H4 (cell line): ENCODE measurements around the gene GPR42. TPM values are rescaled to one million over a fixed set of nuclear protein-coding genes. Genes with fewer than 3 reads are reported as not detected.
A peak's percentile ranks its signal among the peaks of the same experiment; 100 is the strongest.
"Not testable (repeated sequence)": the region's sequence is repeated elsewhere in the genome, so short reads cannot be mapped to it uniquely, and the experiment has no call there.

Source experiments
- DNase-seq: peaks from one replicate; pipeline ENCODE4 v3.0.0-alpha.2; 2015; ENCODE audit warnings: low spot score
- total RNA-seq: library from RNA; depleted of rRNA; stranded (reverse); fragments of >200 nt; shearing (Covaris generic); gene quantifications from 2 replicates; pipeline ENCODE4 v1.2.3, GENCODE V29; 2014

Gene GPR42
- total RNA-seq, 1 experiment from 2014 or later = 0.21 TPM

DNA sequence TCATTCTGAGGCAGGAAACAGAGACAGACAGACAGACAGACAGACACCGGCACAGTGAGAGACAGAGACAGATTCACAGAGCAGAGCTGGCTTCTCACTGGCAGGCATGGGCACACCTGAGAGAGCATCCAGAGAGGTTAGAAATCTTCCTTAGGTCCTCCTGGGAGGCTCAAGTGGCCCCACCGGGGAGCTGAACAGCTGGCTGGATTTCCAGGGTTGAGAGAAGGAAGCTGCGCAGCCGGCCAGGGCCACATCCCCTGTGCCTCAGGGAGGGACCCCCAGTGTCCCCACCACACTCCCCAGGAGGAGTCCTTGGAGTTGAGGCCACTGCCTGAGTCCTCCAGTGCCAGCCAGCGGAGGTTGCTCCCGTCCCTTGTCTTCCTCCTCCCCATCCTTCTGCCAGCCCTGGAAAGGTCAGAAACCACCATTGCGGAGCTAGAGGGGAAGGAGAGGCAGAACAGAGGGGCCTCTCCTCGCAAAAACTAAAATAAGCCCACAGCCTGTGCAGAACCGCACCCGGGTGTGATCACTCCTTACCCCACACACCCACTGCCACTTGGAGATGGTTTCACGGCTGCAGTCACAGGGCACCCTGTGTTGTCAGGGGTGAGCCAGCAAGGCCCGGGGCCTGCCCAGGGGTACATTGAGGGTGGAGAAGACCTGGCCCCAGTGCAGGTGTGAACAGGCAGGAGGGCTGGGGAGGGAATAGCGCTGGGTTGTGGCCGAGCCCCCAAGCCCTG, 8.4 kb upstream of the GPR42 start:
- DNase-seq = no peak

DNA sequence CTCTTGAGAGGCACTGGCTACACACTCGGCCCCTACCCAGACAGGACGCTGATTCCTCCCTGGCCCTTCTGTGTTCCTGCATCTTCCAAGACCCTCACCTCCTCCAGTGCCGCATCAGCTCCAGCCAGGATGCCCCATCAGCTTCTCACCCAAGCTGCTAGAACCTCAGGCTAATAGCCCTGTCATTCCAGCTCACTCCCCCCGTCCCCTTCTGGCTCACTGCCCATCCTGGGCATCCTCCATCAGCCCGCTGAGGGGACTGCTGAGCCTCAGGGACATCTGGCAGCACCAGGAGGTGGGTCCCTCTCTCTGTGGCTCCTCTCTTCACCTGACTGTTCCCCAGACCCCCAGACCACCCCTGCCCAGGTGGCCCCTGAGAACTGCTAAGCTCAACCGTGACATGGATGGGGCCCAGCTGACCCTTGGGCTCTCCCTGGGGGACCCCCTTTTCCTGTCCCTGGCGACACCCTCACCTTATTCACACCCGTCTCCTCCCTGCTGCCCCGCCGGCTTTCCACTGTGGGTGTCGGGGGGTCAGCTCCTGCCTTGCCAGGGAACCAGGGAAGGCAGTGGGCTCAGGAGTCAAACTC, 7.8 kb upstream of the GPR42 start:
- DNase-seq = no peak

DNA sequence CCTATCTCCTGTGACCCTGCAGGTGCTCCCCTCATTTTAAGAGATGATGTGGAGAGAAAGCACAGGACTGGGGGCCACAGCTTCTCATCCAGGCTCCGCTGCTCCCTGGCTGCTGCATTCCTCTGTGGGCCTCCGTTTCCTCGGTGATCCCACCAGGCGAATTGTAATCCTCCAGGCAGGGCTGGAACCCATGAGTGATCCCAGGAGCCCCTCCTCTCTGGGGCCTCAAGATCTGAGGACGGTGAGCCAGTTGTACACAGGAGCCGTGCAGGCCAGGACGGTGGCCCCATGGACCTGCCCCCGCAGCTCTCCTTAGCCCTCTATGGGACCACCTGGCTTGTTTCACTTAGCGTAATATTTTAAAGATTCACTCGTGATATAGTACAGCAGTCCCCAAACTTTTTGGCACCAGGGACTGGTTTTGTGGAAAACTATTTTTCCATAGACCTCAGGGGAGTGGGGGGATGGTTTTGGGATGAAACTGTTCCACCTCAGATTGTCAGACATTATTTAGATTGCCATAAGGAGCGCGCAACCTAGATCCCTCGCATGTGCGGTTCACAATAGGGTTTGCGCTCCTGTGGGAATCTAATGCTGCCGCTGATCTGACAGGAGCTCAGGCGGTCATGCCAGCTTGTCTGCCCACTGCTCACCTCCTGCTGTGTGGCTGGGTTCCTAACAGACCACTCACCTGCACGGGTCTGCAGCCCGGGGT, 7.0 kb upstream of the GPR42 start:
- DNase-seq = no peak

GRCh38 chr19:35365303-35365702, 5.6 kb upstream of the GPR42 start:
- DNase-seq = no peak

- DNase-seq = no peak
Measured at GRCh38 chr19:35368378-35368777, 2.5 kb upstream of the GPR42 start.

DNA sequence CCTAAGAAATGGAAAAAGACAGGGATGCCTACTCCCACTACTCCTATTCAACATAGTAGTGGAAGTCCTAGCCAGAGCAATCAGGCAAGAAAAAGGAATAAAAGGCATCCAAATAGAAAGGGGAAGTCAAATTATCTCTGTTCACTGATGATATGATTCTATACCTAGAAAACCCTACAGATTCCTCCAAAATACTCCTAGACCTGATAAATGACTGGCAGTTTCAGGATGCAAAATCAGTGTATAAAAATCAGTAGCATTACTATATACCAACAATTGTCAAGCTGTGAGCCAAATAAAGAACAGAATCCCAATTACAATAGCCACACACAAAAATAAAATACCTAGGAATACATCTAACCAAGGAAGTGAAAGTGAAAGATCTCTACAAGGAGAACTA, 1.3 kb upstream of the GPR42 start:
- DNase-seq = no peak

- peak; percentile 5 for DNase-seq
Measured at GRCh38 chr19:35373492-35373891, 2.6 kb downstream of the GPR42 start.

- DNase-seq = not testable (repeated sequence)
Measured at GRCh38 chr19:35374031-35374430, 3.2 kb downstream of the GPR42 start.

DNA sequence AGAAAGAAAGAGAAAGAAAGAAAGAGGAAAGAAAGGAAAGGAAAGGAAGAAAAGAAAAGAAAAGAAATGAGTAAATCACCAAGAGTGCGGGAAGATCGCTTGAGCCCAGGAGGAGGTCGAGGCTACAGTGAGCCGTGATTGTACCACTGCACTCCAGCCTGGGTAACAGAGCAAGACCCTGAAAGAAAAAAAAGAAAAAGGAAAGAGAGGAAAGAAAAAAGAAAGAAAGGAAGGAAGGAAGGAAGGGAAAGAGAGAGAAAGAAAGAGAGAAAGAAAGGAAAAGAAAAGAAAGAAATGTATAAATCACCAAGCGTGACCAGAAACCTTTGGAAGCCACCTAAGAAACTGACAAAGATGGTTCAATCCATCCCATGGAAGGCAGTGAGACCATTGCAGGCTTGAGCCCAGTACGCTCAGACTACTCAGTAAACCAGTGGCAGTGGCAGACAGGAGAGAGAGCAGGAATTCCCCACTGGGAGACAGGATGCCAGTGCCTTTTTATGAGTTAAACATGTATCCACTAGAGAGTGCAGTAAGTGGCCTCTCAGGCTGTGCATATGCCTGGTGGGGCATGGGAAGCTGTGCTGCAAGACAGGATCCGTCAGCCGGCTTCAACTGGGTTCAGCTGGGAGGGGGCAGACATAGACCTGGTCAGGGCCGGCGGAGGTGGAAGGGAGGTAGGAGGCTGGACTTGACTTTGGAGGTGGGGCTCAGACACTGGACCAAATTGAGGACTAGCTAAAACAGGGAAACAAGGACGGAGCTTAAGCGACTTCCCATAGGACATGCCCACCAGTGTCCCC, 4.8 kb downstream of the GPR42 start:
- DNase-seq = peak; percentile 16

GRCh38 chr19:35377656-35378055, 6.8 kb downstream of the GPR42 start:
- DNase-seq = peak; percentile 2

DNA sequence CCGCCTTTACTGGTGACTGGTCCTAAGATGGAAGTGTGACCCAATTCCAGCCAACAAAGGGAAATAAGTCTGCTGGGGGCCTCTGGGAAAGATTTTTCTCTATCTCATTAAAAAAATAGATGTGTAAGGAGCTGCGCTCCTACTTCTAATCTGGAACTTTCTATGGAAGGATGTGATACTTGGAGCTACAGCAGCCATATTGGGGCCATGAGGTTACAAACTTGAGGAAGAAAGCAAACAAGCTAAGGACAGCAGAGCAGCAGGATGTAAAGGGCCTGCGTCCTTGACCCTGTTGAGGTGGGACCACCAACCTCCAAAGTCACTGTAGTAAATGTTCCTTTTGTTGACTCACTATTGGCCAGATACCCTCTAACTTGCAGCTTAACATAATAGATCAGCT, 7.5 kb downstream of the GPR42 start:
- DNase-seq = no peak

GRCh38 chr19:35379545-35379944, 8.7 kb downstream of the GPR42 start:
- not testable (repeated sequence) for DNase-seq

GRCh38 chr19:35379992-35380391, 9.1 kb downstream of the GPR42 start:
- DNase-seq = no peak

GRCh38 chr19:35380450-35381124, 9.7 kb downstream of the GPR42 start:
- peak; percentile 3 for DNase-seq

GRCh38 chr19:35381318-35381717, 10.4 kb downstream of the GPR42 start:
- no peak for DNase-seq

DNA sequence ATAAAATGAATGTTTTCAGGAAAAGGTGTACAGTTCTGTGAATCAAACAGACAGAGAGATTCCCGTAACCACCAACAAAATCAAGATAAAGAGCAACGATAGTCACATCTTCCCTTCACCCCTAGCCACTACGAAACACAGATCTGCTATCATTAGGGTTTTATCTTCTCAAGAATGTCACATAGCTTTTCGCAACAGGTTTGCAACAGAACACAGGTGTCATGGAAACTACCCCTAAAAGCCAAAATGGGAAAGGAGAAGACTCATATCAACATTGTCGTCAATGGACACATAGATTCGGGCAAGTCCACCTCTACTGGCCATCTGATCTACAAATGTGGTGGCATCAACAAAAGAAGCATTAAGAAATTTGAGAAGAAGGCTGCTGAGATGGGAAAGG, 11.1 kb downstream of the GPR42 start:
- no peak for DNase-seq

DNA sequence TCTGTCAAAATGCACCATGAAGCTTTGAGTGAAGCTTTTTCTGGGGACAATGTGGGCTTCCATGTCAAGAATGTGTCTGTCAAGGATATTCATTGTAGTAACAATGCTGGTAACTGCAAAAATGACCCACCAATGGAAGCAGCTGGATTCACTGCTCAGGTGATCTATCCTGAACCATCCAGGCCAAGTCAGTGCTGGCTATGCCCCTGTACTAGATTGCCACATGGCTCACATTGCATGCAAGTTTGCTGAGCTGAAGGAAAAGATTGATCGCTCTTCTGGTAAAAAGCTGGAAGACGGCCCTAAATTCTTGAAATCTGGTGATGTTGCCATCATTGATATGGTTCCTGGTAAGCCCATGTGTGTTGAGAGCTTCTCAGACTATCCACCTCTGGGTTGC, 12.7 kb downstream of the GPR42 start:
- DNase-seq = no peak

DNA sequence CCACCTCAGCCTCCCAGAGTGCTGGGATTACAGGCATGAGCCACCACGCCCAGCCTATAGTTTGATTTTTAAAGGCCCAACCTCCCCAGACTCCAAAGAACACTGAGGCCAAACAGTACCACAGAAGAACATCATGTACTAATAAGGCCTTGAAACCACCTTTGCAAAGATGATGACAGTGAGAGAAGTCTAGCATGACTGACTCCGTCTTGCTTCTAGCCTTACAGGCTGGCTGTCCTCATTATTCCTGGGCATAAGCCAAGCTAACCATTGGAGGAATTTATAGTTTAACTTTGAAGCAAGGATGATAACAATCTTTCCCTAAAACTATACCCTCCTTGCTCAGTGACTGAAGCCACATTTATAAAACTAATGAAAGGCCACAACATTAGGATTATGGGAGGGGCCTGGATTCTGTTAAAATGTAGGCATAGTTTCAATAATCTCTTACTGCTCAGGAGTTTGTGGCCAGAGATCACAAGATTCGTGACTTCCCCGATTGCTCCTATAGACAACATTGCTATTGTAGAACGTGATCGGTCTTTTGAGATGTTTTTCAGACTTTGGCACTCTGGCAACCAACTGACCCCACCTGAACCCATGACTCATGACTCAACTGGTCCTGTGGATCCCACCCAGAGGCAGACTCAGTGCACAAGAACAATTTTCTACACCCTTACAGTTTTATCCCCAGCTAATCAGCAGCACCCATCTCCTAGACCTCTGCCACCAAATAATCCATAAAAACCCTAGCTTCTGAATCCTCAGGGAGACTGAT, 17.6 kb downstream of the GPR42 start:
- DNase-seq = no peak

GRCh38 chr19:35389192-35389861, 18.5 kb downstream of the GPR42 start:
- DNase-seq = no peak
